Astrocyte of the hippocampus (primary cell): ENCODE results near the gene STIM1.
A peak's percentile ranks its signal among the peaks of the same experiment; 100 is the strongest.
"Not testable (repeated sequence)": the region's sequence is repeated elsewhere in the genome, so short reads cannot be mapped to it uniquely, and the experiment has no call there.

ENCODE experiments used
- DNase-seq: peaks from one replicate; pipeline ENCODE4 v3.0.0; 2011; ENCODE audit warnings: low read depth, low spot score

The STIM1 gene

GRCh38 chr11:3855808-3856491, 486 bp downstream of the STIM1 start:
- DNase-seq: peak; percentile 56

GRCh38 chr11:3856856-3857553, 1.5 kb downstream of the STIM1 start:
- no peak for DNase-seq

DNA sequence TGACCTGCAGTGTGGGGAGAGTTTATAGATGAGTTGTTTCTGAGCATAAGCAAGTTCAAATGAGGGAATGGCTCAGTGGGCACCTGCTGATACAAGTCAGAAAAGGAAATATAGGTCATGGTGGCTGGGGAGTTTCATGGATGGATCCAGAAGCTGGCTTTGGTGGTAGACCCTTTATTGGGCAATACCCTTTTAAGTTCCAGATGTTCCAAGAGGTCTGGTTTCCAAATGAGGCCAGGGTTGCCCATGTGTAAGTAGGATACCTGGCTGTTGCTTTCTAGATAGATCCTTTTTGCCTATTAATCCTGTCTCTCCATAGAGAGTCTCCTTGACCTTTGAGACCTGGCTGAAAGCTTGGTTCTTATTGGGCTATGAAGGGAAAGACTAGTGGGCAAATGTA, 2.2 kb downstream of the STIM1 start:
- DNase-seq: no peak

GRCh38 chr11:3859373-3859881, 4.0 kb downstream of the STIM1 start:
- no peak for DNase-seq

GRCh38 chr11:3860375-3860774, 4.9 kb downstream of the STIM1 start:
- DNase-seq: no peak

DNA sequence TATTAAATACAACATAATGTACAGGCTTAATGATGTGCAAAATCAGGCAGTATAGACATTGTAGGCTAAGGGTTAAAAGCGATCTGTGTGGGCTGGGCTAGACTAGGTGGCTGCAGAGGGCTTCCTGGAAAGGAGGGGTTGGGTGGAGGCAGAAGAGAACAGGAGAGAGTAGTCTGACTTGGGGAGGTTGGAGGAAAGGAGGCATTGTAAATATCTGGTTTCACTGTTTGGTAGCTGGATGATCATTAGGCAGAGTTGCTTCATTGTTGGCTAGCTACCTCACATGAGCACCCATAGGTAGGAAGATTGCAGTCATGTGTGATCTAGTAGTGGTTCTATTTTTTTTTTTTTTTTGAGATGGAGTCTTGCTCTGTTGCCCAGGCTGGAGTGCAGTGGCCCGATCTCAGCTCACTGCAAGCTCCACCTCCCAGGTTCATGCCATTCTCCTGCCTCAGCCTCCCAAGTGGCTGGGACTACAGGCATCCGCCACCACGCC, 5.5 kb downstream of the STIM1 start:
- DNase-seq: not testable (repeated sequence)

- no peak for DNase-seq
Measured at GRCh38 chr11:3861683-3862082, 6.2 kb downstream of the STIM1 start.

DNA sequence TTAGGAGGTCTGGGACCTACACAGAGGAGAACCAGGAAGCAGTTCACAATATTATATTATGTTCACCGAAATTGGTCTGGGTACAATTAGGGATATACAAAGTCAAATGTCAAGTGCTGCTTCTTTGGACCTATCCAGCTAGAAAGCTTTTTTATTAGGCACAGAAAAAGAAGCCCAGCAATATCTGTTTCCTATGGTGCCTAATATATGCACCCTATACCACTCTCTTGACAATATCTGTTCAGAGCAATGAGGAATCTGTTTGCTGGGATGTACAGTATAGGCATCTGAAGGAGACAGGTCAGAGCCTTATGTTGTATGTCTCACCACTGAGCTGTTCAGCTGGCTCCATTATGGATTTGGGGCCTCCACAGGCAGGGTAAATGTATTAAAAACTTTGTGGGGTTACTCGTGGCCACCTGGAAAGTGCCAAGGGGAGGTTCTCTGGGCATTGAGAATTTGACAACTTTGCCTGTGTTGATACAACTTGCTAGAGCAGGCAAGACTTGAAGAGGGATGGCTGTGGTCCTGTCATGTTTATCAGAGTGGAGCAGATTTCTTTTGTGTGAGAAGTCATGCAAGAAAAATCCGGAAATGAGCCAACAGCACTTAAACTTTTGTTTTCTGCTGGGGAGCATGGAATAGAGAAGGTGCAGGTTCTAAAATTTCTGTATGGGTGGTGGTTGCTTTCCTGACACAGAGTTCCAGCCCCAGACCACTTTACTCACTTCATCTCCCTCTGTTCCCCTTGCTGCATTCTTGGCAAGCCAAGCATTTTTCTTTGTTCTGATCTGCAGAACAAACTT, 10.1 kb downstream of the STIM1 start:
- peak; percentile 73 for DNase-seq

GRCh38 chr11:3866206-3866605, 10.7 kb downstream of the STIM1 start:
- no peak for DNase-seq

GRCh38 chr11:3866836-3867208, 11.4 kb downstream of the STIM1 start:
- DNase-seq: no peak

DNA sequence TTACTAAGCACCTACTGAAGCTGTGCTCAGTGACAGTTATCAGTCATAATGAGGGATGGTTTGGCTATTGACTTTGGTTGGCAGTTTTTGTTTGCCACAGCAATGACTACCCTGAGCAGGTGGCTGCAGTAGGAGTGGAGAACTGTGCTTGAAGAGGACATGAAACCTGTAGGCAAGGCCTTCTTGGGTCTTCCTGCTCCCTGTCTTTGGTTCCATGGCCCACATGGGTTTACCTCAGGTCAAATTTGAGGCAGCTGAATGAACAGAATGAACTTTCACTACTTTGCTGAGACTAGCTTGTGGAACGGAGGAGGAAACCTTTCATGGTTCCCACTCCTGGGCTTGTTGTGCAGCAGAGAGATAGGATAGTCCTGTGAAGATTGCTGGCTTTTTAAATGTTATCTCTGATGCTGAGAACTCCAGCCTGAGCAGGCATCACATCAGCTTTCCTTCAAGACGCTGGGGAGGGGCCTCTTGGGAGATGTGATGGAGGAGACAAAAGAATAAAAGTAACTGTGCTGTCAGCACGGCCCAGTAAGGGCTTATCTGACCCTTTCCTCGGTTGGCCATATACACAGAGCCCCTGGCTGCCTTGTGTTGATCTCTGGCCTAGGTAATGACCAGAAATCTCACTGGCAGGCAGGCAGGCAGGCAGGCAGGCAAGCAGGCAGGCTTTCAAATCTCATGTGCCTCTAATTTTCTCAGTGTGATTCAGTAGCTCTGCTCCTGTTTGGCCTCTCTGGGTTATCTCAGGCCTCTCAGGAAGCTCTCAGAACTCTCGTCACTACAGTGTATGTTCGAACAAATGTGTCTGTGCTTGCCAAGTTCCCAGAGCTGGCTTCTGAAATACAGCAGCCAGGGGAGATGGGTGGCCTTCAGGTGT, 12.0 kb downstream of the STIM1 start:
- peak; percentile 30 for DNase-seq

DNA sequence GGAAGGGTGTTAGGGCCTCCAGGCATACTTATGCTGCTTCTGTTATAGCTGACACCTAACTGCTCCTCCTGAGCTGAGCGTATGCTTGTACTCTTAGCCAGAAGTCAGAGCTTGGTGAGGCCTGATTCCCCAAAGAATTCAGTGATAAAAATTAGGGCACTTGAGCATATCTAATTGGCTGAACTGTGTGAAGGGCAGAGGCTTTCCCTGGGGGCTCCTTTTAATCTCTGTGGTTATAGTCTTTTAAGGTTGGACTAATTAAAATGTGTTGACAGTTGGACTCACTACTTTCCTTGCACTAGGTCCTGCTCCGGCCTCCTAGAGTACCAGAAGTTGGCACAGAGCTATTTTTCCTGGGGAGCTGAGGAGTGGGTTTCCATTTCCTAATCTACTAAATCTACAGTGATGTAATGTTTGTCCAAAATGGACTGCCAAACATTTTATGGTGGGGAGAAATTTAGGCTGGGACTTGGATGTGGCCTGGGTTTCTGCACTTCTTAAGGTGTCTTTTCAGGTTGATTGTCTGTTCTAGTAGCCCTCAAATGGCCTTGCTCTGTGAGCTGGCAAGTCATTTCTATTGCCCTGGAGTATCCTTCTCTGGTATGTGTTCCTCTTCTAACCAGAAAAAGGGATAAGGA, 18.4 kb downstream of the STIM1 start:
- no peak for DNase-seq

DNA sequence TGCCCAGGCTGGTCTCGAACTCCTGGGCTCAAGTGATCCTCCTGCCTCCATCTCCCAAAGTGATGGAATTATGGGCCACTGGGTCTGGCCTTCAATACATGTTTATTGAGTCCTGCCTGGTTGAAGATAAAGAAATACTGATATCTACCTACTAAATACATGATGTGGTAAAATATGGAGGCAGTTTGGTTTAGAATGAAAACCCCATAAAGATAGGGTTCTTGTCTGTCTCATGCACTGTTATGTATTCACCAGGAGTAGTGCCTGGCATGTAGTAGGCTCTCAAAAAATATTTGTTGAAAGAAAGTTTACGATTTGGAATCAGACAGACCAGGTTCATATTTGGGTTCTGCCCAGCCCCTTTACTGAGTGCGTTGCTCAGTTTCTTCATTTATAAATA, 21.1 kb downstream of the STIM1 start:
- no peak for DNase-seq

GRCh38 chr11:3877364-3878257, 22.1 kb downstream of the STIM1 start:
- DNase-seq: peak; percentile 35

GRCh38 chr11:3878258-3878584, 22.8 kb downstream of the STIM1 start:
- DNase-seq: no peak

GRCh38 chr11:3879216-3879966, 23.9 kb downstream of the STIM1 start:
- DNase-seq: no peak

- DNase-seq: no peak
Measured at GRCh38 chr11:3879967-3880542, 24.6 kb downstream of the STIM1 start.

DNA sequence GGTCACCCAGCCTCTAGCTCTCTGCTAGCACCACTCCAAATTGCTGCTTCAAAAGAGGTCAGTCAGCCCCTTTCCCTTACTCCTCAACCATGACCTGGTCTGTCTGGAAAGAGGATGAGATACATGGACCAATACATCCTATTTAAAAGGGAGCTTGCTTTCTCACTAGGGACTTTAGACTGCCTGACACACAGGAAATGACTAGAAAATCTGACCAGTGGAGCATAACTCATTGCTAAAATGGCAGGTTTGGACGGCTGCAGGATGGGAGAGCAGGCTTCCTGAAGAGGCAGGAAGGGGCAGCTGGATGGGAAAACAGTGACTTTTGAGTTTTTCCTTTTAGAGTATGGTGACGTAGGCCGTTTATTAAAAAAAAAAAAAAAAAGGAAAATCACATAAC, 25.3 kb downstream of the STIM1 start:
- peak; percentile 24 for DNase-seq

- DNase-seq: no peak
Measured at GRCh38 chr11:3882655-3883054, 27.2 kb downstream of the STIM1 start.
